GM12873 (cell line): ENCODE data around the gene GAB2.

Experiments
- CTCF ChIP-seq: IDR thresholded peaks from 2 replicates; pipeline ENCODE4 v1.5.1; 2012; ENCODE audit warnings: low read depth, mild to moderate bottlenecking, moderate library complexity, low read length, control low read depth; ENCODE audit not compliant: insufficient read depth; ENCODE audit errors: missing control alignments

Gene GAB2

GRCh38 chr11:78364128-78364751 lies 53.4 kb downstream of the GAB2 start:
- no peak for TF ChIP-seq CTCF

- no peak for TF ChIP-seq CTCF
Observed at GRCh38 chr11:78363024-78363619, 54.5 kb downstream of the GAB2 start.

- no peak for TF ChIP-seq CTCF
Observed at GRCh38 chr11:78361228-78361627, 56.4 kb downstream of the GAB2 start.

GRCh38 chr11:78359921-78360320 lies 57.7 kb downstream of the GAB2 start:
- no peak for TF ChIP-seq CTCF

- no peak for TF ChIP-seq CTCF
Observed at GRCh38 chr11:78355309-78355705, 62.3 kb downstream of the GAB2 start.

- no peak for TF ChIP-seq CTCF
Observed at GRCh38 chr11:78354408-78355308, 63.0 kb downstream of the GAB2 start.
